Hematopoietic multipotent progenitor cell treated with erythropoietin and hydrocortisone succinate and interleukin-3 and kit ligand, for 6 days (in vitro differentiated cells): ENCODE results near the gene RAI1.

Experiments
- DNase-seq: peaks from one replicate; pipeline ENCODE4 v3.0.0-alpha.2; 2015

The RAI1 gene

DNA sequence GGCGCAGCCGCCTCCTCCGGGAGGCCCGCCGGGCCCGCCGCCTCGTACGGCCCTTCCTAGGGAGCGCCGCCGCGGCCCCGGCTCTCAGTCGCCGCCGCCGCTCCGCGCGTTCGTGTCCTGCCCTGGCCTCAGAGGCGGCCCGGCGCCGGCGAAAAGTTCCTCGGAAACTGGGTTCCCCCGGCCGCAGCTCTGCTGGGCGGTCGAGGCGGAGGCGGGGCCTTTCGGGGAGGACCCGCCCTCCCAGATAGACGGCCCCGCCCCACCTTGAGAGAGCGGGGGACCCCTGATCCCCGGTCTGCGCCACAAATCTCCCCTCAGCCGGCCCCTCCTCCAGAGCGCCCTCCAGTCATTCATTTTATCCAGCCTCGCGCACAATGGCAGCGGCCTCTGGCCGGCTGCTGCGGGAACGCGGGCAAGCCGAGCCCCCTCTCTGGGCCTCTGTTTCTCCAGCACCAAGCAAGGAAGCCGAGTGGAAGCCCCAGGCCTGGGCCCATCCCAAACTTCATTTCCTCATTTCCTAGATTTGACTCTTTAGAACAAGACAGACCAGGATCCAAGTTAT is 155.6 kb downstream of the RAI1 start, which contains the start of gene SREBF1:
Gene SREBF1 (minus strand): TSS at position 169 of the 562 bp plus-strand sequence. CDS start 169 bp downstream, outside the sequence.
- DNase-seq = peak; percentile 78

DNA sequence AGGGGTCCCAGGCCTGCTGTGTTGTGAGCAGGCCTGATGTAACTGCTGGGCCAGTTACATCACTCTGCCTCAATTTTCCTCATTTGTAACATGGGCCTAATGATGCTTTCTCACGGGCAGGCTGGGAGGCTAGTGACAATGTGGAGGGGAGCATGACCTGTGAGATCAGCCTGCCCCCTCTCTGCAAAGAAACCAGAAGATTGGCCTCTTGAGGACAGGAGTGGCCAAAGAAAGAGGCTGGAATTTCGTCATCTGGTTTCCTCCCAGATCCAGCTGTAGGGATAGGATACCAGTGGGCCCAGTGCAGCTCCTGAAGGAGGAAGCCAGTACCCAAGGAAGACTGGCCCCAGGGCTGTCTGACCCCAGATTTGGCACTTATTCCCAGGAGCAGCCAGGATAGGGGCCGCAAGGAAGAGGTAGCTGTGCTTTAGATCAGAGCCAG is 156.1 kb downstream of the RAI1 start:
- DNase-seq = no peak

DNA sequence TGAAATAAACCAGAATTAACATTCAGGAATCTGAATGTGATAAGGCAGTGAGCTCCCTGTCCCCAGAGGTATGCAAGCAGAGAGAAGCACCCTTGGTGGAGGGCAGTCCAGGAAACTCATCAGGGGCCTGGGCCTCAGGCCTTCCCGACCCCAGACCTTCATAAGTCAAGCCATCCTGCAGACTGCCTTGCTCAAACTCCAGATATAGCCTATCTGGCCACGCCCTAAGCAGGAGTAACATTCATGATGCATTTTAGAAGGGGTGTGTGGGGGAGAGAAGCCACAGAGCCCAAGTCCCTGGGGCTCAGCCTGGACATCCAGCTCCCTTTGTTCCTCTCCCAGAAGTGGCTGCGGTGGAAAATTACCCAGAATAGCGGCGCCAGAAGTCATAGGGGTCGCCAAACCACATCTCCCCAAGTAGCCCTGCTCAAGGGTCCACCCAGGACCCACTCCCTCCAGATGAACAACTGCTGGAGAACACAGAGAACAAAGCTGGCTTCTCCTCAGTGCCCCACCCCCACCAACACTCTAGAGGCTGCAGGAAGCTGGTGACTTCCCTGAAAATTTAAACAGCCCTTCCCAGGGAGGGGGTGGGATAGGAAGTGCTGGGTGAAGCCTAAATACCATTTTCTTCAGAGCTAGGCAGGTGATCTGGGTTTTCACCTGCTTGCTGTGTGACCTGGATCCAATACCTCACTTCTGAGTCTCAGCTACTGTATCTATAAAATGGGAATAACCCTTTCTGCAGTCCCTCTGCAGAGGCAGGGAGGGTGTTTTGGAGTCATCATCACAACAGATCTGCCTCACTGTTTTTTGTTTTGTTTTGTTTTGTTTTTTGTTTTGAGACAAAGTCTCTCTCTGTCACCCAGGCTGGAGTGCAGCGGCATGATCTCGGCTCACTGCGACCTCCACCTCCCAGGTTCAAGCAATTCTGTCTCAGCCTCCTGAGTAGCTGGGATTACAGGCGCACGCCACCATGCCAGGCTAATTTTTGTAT is 157.0 kb downstream of the RAI1 start:
- DNase-seq = peak; percentile 80

DNA sequence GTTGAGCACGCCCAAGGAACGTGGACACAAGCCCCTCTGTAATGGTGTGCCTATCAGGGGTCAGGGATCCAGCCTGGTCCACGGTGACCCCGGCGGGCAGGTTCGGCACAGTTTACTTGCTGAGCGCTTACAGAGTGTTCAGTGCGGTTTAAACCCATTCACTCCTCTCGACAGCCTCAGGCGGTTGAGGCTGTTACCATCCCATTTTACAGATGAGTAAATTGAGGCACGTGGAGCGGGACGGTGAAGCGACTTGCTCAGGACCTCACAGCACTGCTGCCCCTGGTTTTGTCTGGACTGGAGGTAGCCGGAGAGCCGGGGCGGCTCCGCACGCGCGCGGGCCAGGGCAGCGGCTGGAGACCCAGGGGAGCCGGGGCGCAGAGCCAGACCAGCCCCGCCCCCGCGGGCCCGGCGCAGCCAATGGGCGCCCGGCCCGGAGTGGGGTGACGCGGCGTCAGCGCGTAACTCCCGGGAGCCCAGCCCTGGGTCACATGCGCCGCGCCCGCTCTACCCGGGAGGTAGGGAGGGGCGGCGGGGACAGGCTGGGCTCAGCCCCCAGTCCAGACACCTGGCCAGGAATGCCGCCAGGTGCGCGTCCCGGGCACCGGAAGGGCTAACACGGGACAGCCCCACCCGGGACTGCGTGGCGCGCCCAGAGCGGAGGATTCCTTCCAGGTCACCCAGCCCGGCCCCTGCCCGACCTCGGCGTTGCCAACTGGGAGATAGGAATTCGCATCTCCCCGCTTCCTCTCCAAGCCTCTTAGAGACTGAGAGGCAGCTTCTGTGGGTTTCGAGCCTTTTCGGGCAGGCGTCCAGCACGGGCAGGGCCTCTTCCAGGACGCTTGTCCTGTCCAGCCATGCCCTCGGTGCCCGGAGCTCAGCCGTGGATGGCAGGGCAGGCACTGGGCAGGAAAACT is 158.8 kb downstream of the RAI1 start:
- peak; percentile 92 for DNase-seq

DNA sequence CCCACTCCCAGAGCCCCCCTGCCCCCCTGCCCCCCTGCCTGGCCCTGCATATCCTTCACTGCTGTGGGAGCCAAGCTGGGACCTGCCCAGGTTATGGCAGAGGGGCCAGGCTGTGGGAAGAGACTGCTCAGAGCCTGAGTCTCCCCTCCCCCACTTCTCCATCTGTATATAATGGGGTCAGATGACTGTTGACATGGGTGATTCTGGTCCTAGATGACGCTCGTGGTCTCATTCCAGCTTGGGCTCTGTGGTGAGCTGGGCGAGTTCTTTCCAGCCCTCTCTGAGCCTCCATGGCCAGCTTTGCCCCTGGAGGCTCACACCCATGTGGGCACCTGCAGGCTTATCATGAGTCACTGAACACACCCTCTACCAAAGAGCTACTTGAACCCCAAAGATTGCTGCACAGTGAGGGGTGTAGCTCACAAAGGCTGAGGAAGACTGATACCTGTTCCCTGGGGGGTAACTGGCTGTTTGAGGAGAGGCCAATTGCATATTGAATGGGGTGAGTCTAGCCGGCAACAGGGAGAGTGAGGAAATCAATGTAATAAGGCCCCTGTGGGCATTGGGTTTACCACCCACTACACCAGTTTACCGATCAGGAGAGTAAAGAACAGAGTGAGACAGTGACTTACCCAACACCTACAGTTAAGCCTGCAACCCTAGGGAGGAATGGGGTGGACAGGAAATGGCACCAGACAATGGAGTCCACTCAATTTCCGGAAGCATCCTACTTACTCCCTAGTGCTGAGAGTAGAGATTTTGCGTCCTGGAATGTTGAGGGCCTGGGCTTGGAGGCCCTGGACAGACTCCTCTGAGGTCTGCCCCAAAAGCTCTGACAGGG is 159.7 kb downstream of the RAI1 start:
- DNase-seq = peak; percentile 81

DNA sequence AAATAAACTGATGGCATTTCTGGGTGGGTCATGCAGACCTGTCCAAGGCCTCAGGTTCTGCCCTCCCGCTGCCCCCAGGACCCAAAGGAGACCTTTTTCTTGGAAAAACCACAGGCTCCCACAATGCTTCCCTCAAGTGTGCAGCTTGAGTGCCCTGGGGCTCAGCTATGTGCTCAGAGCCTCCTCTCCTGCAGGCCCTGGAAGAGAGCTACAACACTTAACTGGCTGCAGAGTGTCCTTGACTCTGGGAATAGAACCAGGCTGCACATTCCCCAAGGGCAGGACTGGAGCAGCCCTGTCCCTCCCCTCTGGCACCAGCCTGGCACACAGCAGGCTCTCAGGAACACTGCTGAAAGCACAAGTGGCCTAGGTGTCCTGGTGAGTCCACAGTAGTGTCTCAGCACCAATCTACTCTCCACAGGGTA is 160.4 kb downstream of the RAI1 start:
- DNase-seq = peak; percentile 47

DNA sequence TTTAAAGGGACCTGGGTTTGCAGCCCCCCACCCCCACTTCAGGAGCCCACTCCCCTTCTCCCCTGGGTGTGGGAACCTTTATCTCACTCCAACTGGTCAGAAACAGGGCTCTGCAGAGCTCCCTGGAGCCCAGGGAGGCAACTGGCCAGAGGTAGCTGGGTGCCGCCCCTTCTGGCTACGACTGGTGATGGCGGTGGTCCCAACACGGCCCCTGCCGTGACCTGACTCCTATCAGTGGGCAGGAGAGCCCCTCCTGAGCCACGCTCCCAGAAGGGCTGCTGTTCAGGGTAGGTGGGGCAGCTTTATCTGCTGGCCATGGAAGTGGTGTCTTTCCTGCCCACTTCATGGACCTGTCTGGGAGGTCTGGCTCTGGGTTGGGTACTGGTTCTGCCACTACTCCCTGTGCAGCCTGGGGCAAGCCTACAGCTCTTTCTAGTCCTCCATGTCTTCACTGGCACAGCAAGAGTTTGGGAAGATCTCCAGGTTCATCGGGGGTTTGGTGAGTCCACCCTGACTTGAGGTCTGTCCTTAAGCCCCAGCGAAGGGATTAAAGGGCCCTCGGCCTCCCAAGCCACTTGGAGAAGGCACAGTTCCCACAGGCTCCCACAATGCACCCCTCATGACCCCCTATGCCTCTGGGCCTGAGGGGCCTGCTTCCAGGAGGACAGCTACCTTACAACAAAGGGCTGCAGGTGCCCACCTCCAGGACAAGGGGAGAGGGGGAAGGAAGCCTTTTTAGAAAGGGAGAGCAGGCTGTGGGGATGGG is 161.0 kb downstream of the RAI1 start:
- DNase-seq = no peak

DNA sequence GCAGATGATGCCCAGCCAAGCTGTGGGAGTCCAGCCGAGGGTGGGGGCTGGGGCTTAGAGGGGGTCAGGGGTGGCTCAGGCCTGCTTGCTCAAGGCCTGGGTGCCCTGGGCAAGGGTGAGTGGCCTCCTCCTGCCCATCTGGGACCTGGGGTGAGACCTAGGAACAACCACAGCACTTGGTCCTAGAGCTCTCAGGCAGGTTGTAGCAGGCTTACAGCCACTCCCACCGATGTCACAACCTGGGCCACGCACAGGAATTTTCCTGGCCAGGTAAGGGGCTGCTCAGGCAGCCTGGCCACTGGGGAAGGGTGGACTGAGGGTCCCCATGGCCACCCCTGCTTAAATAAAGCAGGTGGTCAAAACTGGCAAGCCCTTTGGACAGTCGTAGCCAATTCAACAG is 161.8 kb downstream of the RAI1 start:
- DNase-seq = no peak

DNA sequence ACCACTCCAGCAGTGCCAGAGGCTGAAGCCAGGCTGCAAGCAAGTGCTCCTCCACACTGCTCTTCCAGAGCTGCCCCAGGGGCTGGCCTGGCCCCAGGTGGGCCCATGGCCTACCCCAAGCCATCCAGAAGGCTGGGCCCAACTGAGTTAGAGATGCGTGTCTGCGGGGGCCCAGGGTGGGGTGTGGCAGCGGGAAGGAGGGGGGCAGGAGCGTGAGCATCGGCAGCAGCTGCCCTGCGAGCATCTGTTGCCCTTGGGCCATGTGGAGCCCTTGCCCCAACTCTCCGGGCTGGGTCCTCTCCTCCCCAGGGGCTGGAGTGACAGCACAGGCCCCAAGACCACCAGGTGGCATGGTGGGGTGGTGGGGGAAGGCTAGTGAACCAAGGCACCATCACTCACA is 162.8 kb downstream of the RAI1 start:
- DNase-seq = no peak

DNA sequence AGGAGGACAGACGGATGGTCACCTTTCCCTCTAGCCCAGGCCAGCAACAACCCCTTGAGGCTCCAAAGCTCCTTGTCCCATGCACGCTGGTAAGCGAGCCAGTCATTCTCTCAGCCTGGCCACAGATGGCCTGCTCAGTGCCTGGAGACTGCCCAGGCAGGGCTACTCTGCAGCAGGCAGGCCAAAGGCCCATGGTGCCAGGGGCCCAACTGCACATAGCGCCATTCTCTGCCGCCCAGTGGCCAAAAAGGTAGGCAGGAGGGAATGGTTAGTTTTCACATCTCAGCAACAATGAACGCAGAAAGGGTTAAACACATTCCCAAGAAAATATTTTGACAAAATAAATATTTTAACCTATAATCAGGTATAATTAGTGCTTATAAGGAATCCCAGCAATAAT is 163.2 kb downstream of the RAI1 start:
- no peak for DNase-seq

DNA sequence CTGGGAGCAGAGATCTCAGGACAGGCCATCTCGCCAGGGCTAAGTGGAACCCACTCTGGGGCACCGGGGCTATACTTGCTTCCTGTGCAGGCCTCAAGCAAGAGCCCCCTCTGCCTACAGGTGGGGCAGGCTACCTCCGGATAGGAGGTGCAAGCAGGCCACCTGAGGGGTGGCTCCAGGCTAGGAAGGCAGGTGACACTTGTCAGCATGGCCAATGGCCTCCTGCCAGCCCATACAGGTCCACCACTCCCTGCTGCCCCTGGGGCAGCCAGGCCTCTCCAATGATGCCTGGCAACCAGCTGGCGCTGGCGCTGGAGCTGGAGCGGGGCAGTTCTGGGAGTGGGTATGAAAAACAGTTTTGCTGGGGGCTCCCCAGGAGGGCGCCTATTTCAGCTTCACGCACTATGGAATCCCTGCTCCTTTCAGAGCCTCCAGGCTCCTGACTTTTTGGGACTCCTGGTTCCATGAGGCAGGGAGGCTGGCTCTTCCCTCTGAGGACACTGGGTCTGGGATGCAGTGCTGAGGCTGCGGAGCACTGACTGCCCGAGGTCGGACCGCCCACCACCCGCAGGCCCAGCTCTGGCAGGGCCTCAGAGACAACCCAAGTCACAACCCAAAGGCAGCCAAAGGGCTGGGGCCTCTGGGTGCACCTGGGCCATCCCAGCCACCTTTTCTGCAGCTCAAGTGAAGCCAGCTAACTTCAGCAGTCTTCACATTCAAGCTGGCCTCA is 164.0 kb downstream of the RAI1 start:
- no peak for DNase-seq

DNA sequence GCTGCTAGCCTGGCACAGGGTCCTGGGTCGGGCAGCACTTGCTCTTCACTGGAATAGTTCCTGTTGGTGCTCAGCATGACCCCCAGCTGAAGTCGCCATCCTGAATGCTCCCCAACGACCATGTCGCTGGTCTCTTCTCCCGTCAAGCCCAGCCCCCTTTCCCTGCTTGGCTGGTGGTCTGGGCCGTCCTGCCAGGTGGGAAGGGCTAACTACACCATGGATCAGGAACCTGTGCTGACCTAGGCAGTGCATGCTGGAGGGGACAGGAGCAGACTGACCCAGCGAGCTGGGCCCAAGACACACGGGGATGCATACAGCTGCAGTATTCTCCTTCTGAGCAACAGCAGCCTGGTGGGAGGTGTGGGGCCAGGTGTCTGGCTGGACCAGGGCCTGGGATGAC is 164.7 kb downstream of the RAI1 start:
- no peak for DNase-seq

DNA sequence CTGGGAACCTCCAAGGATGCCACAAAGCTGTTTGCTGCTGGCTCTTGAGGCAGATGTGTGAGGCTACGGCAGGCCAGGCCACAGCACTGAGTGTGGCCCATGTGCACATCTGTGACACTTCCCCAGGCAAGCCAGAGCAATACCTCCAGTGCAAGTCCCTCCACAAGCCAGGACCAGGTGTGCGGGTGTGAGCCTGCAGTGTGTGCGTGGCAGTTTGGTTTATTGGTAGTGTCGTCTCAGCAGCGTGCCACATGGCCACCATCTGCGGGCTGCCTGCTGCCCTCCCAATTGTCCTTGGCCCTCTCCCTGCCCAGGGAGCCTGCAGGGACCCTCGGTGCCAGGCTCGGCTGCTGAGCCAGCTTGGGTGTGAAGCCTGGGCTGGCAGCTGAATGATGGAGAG is 165.4 kb downstream of the RAI1 start:
- no peak for DNase-seq

DNA sequence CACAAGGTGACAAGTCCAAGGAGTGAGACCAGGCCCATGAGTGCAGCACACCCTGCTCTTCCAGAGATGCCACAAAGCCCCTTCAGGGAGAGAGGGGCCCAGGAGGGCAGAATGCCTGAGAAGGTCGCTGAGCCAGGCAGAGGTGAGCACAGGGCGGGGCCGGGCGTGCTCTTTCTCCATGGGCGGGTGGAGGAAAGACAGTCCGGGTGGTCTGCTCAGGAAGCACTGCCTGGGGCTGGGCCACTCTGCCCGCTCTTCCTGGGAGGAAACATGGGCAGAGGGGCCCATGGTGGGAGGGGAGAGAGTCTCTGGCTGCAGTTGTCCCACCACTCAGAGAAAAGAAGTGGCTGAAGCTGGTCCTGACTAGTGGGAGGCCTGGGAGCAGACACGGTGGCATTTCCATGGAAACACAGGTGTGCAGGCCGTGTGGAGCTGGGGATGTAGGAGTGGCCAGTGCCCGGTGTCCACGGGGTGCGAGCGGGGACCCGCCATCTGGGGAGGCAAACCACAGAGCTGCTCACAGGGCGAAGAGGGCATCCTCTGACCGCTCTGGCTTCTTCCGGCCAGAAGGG is 165.9 kb downstream of the RAI1 start:
- no peak for DNase-seq

DNA sequence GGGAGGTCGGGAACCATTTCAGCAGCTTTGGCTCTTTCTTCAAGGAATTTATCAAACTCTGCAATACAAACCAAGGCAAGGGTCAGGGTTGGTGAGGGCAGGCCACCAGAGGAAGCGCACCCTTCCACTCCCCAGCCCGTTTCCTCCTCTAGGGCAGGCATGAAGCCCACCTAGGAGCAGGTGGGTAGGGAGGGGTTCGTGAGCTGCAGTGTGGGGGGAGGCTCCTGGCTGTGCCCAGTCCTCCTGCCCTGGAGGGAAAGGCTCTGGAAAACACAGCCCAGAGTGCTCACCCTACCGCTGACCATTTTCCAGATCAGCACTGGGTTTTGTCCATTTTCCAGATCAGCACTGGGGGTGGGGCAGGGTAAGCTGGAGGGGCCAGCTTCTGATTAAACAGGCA is 166.5 kb downstream of the RAI1 start:
- no peak for DNase-seq

DNA sequence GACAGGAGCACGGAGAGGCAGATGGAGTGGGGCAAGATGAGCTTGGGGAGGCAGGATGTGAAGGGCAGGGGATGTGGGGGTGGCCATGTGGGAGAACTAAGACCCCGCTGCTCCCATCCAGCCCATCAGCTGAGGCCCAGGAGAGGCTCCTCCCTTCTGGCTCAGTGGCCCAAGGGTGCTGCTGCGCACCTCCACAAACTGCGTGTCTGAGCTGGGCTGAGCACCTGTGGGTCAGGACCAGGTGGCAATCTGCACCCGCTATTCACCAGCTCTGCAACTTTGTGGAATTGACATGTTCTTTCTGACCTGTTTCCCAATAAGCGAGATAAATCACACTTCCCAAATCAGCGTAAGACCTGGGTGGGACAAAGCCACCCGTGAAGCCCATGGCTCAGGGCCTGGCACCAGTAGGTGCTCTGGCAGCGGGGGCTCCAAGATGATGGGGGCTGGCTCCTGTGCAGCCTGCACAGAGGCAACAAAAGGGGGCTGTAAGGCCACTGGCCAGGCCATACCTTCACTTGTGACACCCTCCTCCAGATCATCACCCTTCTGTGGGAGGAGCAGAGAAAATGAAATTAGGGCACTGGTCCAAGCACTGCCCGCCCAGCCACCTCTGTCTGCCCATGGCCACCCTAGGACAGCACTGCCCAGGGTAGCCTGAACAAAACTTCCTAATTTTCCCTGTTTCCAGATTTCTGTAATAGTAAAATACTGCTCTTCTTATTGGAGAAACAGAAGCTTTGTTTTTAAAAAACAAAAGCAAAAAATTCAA is 167.2 kb downstream of the RAI1 start:
- DNase-seq = no peak

DNA sequence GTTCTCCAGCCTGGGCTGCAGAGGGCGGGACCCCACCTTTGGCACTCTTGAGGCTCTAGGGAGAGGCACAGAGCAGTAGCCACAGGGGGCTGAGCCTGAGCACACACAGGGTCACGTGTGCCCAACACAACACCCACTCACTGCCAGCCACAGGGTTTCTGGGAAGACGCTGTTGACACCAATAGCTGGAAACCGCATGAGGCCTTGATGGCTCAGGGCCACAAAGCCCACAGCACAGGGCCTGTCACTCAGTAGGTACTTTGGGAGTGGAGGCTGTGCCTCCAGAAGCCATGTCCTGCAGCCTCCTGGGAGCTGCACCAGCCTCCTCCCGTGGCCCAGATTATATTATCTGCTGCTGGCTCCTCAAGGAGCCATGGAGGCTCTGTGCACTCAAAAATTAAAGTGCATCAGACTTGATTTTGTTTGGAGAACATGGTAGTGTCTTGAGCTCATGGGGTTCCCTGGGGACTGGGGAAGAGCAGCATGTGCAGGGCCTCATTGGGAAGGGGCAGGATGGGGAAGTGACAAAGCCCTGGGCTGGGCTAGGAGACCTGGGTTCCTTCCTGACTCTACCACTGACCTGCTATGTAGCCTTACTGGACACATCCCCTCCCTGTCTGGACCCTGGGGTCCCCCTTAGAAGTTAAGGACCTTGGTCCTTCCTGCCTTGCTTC is 168.0 kb downstream of the RAI1 start:
- peak; percentile 98 for DNase-seq

DNA sequence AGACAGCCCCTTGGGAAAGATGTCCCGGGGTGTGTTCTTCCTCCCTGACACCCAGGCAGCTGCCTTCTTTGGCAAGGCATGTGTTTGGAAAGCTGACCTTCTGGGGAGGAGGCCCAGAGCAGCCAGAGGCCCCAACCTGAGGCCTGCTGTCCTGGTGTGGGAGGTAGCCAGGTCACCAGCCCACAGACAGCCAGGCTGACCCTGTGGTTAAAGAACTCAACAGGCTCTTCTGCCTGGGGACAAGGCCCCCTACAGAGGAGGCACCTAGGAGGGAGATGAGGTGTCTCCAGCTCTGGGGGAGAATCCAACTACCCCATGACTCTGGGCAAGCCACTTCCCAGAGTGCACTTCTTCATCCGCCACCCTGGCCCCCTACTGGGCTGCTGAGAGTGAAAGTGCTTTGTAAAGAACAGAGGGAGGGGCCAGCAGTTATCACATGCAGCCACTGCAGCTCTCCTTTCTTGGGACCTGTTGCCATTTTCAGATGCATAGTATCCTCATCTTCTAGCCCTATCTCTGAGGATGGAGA is 168.7 kb downstream of the RAI1 start:
- peak; percentile 94 for DNase-seq
